Loucy (cell line): ENCODE results near the gene GRHL1.

Experiments
- EZH2phosphoT487 ChIP-seq: fragments of 200-600 bp; IDR thresholded peaks from 2 replicates; pipeline ENCODE4 v1.6.1; 2018; ENCODE audit warnings: antibody characterized with exemption, mild to moderate bottlenecking, moderate library complexity, borderline replicate concordance
- TF ChIP-seq, protein P1 (sequence below): fragments of 200-600 bp; sonication (generic); conservative IDR thresholded peaks from 2 replicates; pipeline ENCODE4 v1.5.1; 2014; ENCODE audit warnings: mild to moderate bottlenecking, antibody characterized with exemption, low read length

DNA sequence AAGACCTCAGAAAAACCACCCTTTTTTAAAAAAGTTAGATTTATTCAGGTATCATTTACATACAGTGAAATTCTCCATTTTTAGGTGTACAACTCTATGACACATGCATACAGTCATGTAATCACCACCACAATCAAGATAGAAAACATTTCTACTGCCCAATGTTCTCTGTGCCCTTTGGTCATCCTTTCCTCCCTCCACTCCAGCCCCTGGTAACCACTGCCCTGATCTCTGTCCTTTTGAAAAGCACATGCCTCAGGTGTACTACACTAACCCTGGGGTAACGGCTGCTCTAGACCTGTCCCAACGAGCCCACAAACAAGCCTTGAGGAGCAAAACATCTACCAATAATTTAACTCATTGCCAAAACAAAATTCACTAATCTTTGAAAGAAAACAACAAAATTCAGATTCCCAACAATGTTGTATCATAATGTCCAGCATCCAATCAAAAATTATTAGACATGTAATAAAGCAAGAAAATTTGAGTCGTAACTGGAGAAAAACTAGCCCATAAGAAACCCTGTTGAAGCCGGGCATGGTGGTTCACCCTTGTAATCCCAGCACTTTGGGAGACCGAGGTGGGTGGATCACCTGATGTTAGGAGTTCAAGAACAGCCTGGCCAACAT is 65.9 kb downstream of the GRHL1 start:
- TF ChIP-seq, protein P1, sequence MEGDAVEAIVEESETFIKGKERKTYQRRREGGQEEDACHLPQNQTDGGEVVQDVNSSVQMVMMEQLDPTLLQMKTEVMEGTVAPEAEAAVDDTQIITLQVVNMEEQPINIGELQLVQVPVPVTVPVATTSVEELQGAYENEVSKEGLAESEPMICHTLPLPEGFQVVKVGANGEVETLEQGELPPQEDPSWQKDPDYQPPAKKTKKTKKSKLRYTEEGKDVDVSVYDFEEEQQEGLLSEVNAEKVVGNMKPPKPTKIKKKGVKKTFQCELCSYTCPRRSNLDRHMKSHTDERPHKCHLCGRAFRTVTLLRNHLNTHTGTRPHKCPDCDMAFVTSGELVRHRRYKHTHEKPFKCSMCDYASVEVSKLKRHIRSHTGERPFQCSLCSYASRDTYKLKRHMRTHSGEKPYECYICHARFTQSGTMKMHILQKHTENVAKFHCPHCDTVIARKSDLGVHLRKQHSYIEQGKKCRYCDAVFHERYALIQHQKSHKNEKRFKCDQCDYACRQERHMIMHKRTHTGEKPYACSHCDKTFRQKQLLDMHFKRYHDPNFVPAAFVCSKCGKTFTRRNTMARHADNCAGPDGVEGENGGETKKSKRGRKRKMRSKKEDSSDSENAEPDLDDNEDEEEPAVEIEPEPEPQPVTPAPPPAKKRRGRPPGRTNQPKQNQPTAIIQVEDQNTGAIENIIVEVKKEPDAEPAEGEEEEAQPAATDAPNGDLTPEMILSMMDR = no peak
- TF ChIP-seq EZH2phosphoT487 = no peak
